A673 (cell line): ENCODE results near the gene CSNK1A1L. TPM values are rescaled to one million over a fixed set of nuclear protein-coding genes. Genes with fewer than 3 reads are reported as not detected.

ENCODE experiments used
- BruUV-seq: library from RNA; stranded (reverse); fragments of 400-500 nt; replicated peaks from 2 replicates; lab custom pipeline; 2021; lab: Mats Ljungman, UMichigan
- CTCF ChIA-PET: fragments of 300-600 bp; sonication (Branson Sonifier 250); formaldehyde crosslinking; loops from one replicate; lab custom pipeline; 2022; ENCODE audit warnings: antibody characterized with exemption; lab: Charles Lee
- POLR2A ChIA-PET: fragments of 300-600 bp; sonication (Branson Sonifier 250); formaldehyde crosslinking; loops from one replicate; lab custom pipeline; 2022; ENCODE audit warnings: antibody characterized with exemption; ENCODE audit not compliant: low non-redundant PET; lab: Charles Lee
- DNase-seq: peaks from one replicate; pipeline ENCODE4 v3.0.0-alpha.2; 2015; ENCODE audit warnings: low spot score
- H3K27ac ChIP-seq: fragments of 200-600 bp; sonication (generic); 2 replicates; pipeline ENCODE4 v1.5.1; 2016; ENCODE audit warnings: mixed run types, low read depth, mild to moderate bottlenecking, mixed read lengths, antibody characterized with exemption, low read length; ENCODE audit not compliant: poor library complexity, severe bottlenecking
- H3K27me3 ChIP-seq: fragments of 200-600 bp; sonication (generic); replicated peaks from 2 replicates; pipeline ENCODE4 v1.6.1; 2017; ENCODE audit warnings: mixed run types, low read depth, mild to moderate bottlenecking, mixed read lengths, antibody characterized with exemption, low read length; ENCODE audit not compliant: insufficient read depth, poor library complexity
- H3K36me3 ChIP-seq: fragments of 200-600 bp; sonication (generic); 2 replicates; pipeline ENCODE4 v1.6.1; 2016; ENCODE audit warnings: mixed run types, mild to moderate bottlenecking, mixed read lengths, antibody characterized with exemption, low read length; ENCODE audit not compliant: insufficient read depth, poor library complexity, severe bottlenecking
- H3K4me1 ChIP-seq: fragments of 200-600 bp; sonication (generic); 2 replicates; pipeline ENCODE4 v1.6.1; 2017; ENCODE audit warnings: mixed run types, mild to moderate bottlenecking, mixed read lengths, antibody characterized with exemption, low read length; ENCODE audit not compliant: insufficient read depth, poor library complexity, severe bottlenecking
- H3K4me3 ChIP-seq: fragments of 200-600 bp; sonication (generic); 2 replicates; pipeline ENCODE4 v1.5.1; 2016; ENCODE audit warnings: low read depth, mixed run types, mild to moderate bottlenecking, mixed read lengths, low read length; ENCODE audit not compliant: poor library complexity, severe bottlenecking
- H3K9me3 ChIP-seq: fragments of 200-600 bp; sonication (generic); 2 replicates; pipeline ENCODE4 v1.6.1; 2016; ENCODE audit warnings: mixed run types, low read depth, mild to moderate bottlenecking, mixed read lengths, antibody characterized with exemption, low read length; ENCODE audit not compliant: poor library complexity, severe bottlenecking
- CTCF ChIP-seq: fragments of 300-800, 200-600 bp; sonication (generic); conservative IDR thresholded peaks from 2 replicates; pipeline ENCODE4 v1.5.1; 2017; ENCODE audit warnings: low read depth, mild to moderate bottlenecking, antibody characterized with exemption, low read length, moderate library complexity, mixed read lengths
- EZH2 ChIP-seq: fragments of 200-600 bp; sonication (generic); IDR thresholded peaks from 2 replicates; pipeline ENCODE4 v1.6.1; 2017; ENCODE audit warnings: borderline replicate concordance, low read depth, mild to moderate bottlenecking, mixed read lengths, antibody characterized with exemption, low read length; ENCODE audit not compliant: poor library complexity, severe bottlenecking
- intact Hi-C: fragments of 100-400 bp; cut with micrococcal nuclease; formaldehyde crosslinking; loops from one replicate; pipeline ENCODE4 v1.10.0; 2022; ENCODE audit not compliant: unreplicated experiment
- total RNA-seq: library from RNA; stranded (reverse); gene quantifications from 2 replicates; pipeline ENCODE4 v1.2.3, GENCODE V29; 2021

Gene CSNK1A1L
- total RNA-seq, 1 experiment from 2014 or later: not detected

- DNase-seq: no peak
- ChIA-PET CTCF (interaction anchor here (0.6 kb wide), 1 partner anchor 647 kb away, joined by 5 read pairs; no protein-coding TSS in a partner anchor), POLR2A (no interaction called here)
- H3K27ac ChIP-seq: no peak overlapping the region
- H3K4me3 ChIP-seq: no peak overlapping the region
- H3K36me3 ChIP-seq: no peaks in the 10 kb centered on the region
- no peaks in the 10 kb centered on the region for H3K9me3 ChIP-seq
- BruUV-seq: no TSS peak
- no peaks in the 10 kb centered on the region for H3K4me1 ChIP-seq
- no peaks in the 10 kb centered on the region for H3K27me3 ChIP-seq
- no peak for TF ChIP-seq CTCF
- no peak for TF ChIP-seq EZH2
- intact Hi-C loops: loop anchor here (2.0 to 10.0 kb wide), 4 partner anchors 225 to 1455 kb away; no protein-coding TSS in a partner anchor
Observed at GRCh38 chr13:37069597-37070103, 35.8 kb downstream of the CSNK1A1L start.

GRCh38 chr13:37068962-37069361, 36.5 kb downstream of the CSNK1A1L start:
- CTCF ChIA-PET: interaction anchor here (0.6 kb wide), 1 partner anchor 647 kb away, joined by 5 read pairs; no protein-coding TSS in a partner anchor
- H3K27ac ChIP-seq: no peak overlapping the region
- no TSS peak for BruUV-seq
- H3K36me3 ChIP-seq: no peaks in the 10 kb centered on the region
- POLR2A ChIA-PET: no interaction called here
- TF ChIP-seq CTCF (peak; percentile 70), EZH2 (no peak)
- H3K4me3 ChIP-seq: no peak overlapping the region
- H3K27me3 ChIP-seq: no peaks in the 10 kb centered on the region
- H3K4me1 ChIP-seq: no peaks in the 10 kb centered on the region
- H3K9me3 ChIP-seq: no peaks in the 10 kb centered on the region
- intact Hi-C loops: loop anchor here (2.0 to 10.0 kb wide), 3 partner anchors 224 to 1084 kb away; no protein-coding TSS in a partner anchor
- peak; percentile 50 for DNase-seq

GRCh38 chr13:37067874-37068273, 37.6 kb downstream of the CSNK1A1L start:
- ChIA-PET POLR2A (no interaction called here), CTCF (no interaction called here)
- DNase-seq: no peak
- H3K36me3 ChIP-seq: no peaks in the 10 kb centered on the region
- BruUV-seq: no TSS peak
- no peak overlapping the region for H3K27ac ChIP-seq
- intact Hi-C loops: loop anchor here (2.0 to 10.0 kb wide), 3 partner anchors 223 to 1083 kb away; no protein-coding TSS in a partner anchor
- no peak overlapping the region for H3K4me3 ChIP-seq
- H3K4me1 ChIP-seq: no peaks in the 10 kb centered on the region
- H3K9me3 ChIP-seq: no peaks in the 10 kb centered on the region
- no peak for TF ChIP-seq CTCF
- TF ChIP-seq EZH2: no peak
- H3K27me3 ChIP-seq: no peaks in the 10 kb centered on the region
